Coronary artery (tissue), 2 donors: ENCODE results near the gene LRRK1.

Experiments
- DNase-seq: peaks from one replicate; pipeline ENCODE4 v3.0.0-alpha.2; 2017; ENCODE audit warnings: low spot score
- H3K27ac ChIP-seq, 2 donors: fragments of 200-600 bp; sonication (generic); one replicate each; pipeline ENCODE4 v1.5.1; 2016 to 2019
- H3K4me3 ChIP-seq: fragments of 200-600 bp; sonication (generic); 2 replicates; pipeline ENCODE4 v1.5.1; 2016; ENCODE audit warnings: mild to moderate bottlenecking, moderate library complexity
- CTCF ChIP-seq: fragments of 200-600 bp; sonication (generic); IDR thresholded peaks from one replicate; pipeline ENCODE4 v1.5.1; 2019; ENCODE audit warnings: antibody characterized with exemption

The LRRK1 gene

GRCh38 chr15:101056366-101057334 is 137.5 kb downstream of the LRRK1 start:
- DNase-seq, result peak; percentile 35
- TF ChIP-seq CTCF, result no peak
- H3K4me3 ChIP-seq, result no peak overlapping the region
- no peak overlapping the region for H3K27ac ChIP-seq

- TF ChIP-seq CTCF, result no peak
- DNase-seq, result peak; percentile 62
- Histone ChIP-seq H3K27ac (no peak overlapping the region), H3K4me3 (no peak overlapping the region)
Measured at GRCh38 chr15:101057841-101058407, 138.8 kb downstream of the LRRK1 start.

GRCh38 chr15:101058735-101059134 is 139.6 kb downstream of the LRRK1 start:
- DNase-seq, result peak; percentile 47
- no peak for TF ChIP-seq CTCF

GRCh38 chr15:101059381-101060341 is 140.5 kb downstream of the LRRK1 start:
- Histone ChIP-seq H3K4me3 (no peak overlapping the region), H3K27ac (no peak overlapping the region)
- no peak for TF ChIP-seq CTCF
- DNase-seq, result peak; percentile 56

More at GRCh38 chr15:101058735-101059134, 139.6 kb downstream of the LRRK1 start:
- Histone ChIP-seq H3K4me3 (no peak overlapping the region), H3K27ac (no peak overlapping the region)

- no peak overlapping the region for H3K27ac ChIP-seq
- H3K4me3 ChIP-seq, result no peak overlapping the region
- no peak for TF ChIP-seq CTCF
- DNase-seq, result peak; percentile 66
Measured at GRCh38 chr15:101060576-101061551, 141.7 kb downstream of the LRRK1 start.

GRCh38 chr15:101062063-101062462 is 142.9 kb downstream of the LRRK1 start:
- H3K4me3 ChIP-seq, result no peak overlapping the region
- no peak overlapping the region for H3K27ac ChIP-seq
- TF ChIP-seq CTCF, result no peak
- DNase-seq, result peak; percentile 35
